NB4 (cell line): ENCODE data around the gene DOCK4.

Experiments
- DNase-seq: peaks from one replicate; pipeline ENCODE4 v3.0.0; 2010; ENCODE audit warnings: low read depth
- H3K4me3 ChIP-seq: one replicate; pipeline ENCODE4 v1.5.1; 2011; ENCODE audit warnings: mild to moderate bottlenecking, low read depth, low read length, moderate library complexity
- MYC ChIP-seq: IDR thresholded peaks from 2 replicates; pipeline ENCODE4 v1.6.1; 2011; ENCODE audit warnings: low read depth, low read length
- POLR2A ChIP-seq: IDR thresholded peaks from 2 replicates; pipeline ENCODE4 v1.6.1; 2011; ENCODE audit warnings: mild to moderate bottlenecking; ENCODE audit not compliant: insufficient read length; ENCODE audit errors: extremely low read depth
- TF ChIP-seq, protein P1 (sequence below): IDR thresholded peaks from 2 replicates; pipeline ENCODE4 v1.6.1; 2011; ENCODE audit warnings: low read depth, low read length
- TF ChIP-seq, protein P2 (sequence below): IDR thresholded peaks from one replicate; pipeline ENCODE4 v1.5.1; 2012; ENCODE audit warnings: low read depth, low read length

The DOCK4 gene

DNA sequence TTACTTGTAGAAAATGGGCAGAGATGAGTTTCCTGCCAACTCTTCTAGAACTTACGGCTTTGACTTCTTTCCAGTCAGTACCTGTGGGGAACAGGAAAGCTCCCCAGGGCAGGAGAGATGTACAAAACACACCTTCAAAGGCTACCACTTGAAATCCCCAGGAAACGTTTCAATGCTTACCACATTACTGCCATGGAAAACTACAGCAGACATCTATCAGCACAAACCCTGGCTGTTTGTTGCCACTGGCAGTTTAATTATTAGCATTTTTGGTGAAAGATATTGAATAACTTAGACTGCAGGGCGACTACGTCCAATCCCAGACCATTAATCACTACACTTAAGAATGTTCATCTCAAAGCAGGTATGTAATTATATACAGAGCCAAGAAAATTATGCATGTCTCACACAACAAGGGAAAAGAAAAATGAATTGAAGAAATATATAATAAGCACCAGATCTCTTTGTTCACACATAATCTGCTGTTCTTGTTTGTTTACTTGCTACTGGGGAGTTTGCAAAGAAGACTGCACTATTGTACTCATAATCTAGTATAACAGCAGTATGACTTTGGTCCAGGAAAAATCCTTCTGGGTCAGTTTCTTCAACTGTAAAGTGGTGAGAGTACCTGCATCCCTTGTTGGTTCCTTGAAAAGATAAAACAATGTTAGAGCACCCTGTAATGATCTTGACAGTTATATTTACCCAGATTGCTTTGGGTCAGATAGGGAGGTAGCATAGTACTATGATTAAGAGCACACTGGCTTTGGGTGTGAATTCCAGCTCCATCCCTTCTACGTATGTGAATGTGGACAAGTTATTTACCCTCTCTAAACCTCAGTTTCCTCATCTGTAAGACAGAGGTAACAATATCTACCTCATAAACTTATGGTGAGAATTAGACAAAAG is 138.3 kb downstream of the DOCK4 start:
- TF ChIP-seq MYC (no peak), POLR2A (no peak)
- TF ChIP-seq, protein P1, sequence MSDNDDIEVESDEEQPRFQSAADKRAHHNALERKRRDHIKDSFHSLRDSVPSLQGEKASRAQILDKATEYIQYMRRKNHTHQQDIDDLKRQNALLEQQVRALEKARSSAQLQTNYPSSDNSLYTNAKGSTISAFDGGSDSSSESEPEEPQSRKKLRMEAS, result no peak
- DNase-seq, result no peak
- H3K4me3 ChIP-seq, result no peak overlapping the region

DNA sequence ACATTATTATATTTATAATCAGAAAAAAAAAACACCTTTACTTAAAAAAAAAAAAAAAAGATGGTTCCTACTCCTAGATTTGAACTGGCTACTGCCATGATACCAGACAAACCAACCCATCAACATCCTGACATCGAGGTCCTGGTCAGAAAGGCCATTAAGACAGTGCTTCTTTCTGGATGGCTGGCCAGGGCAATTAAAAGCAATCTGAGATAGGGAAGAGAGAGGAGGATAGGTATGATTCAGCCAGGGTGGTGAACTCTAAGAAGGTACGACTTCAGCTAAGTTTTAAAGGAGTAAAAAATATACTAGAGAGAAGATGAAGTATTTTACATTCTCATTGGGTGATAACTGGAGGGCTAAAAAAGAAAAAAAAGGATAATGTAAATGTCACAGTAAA is 139.0 kb downstream of the DOCK4 start:
- no peak overlapping the region for H3K4me3 ChIP-seq
- TF ChIP-seq POLR2A, result no peak
- TF ChIP-seq, protein P2, sequence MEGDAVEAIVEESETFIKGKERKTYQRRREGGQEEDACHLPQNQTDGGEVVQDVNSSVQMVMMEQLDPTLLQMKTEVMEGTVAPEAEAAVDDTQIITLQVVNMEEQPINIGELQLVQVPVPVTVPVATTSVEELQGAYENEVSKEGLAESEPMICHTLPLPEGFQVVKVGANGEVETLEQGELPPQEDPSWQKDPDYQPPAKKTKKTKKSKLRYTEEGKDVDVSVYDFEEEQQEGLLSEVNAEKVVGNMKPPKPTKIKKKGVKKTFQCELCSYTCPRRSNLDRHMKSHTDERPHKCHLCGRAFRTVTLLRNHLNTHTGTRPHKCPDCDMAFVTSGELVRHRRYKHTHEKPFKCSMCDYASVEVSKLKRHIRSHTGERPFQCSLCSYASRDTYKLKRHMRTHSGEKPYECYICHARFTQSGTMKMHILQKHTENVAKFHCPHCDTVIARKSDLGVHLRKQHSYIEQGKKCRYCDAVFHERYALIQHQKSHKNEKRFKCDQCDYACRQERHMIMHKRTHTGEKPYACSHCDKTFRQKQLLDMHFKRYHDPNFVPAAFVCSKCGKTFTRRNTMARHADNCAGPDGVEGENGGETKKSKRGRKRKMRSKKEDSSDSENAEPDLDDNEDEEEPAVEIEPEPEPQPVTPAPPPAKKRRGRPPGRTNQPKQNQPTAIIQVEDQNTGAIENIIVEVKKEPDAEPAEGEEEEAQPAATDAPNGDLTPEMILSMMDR, result no peak
- TF ChIP-seq MYC, result no peak
- TF ChIP-seq, protein P1, result no peak
- no peak for DNase-seq

DNA sequence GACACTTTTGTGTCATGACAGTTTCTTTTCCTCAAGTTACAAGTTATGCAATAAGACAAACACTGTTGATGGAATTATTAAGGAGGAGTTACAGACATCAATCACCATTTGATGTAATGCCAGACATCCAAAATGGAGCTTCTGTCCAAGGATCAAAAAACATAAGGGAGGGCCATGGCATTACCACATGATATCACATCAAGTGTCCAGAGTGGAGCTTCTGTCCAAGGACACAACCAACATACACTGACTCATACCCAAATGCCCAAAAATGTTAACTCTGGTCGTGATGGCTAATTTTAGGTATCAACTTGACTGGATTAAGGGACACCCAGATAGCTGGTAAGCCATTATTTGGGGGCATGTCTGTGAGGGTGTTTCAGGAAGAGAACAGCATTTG is 140.4 kb downstream of the DOCK4 start:
- DNase-seq, result no peak
- TF ChIP-seq, protein P1, result no peak
- TF ChIP-seq POLR2A, result no peak
- TF ChIP-seq MYC, result no peak
- TF ChIP-seq, protein P2, result no peak

DNA sequence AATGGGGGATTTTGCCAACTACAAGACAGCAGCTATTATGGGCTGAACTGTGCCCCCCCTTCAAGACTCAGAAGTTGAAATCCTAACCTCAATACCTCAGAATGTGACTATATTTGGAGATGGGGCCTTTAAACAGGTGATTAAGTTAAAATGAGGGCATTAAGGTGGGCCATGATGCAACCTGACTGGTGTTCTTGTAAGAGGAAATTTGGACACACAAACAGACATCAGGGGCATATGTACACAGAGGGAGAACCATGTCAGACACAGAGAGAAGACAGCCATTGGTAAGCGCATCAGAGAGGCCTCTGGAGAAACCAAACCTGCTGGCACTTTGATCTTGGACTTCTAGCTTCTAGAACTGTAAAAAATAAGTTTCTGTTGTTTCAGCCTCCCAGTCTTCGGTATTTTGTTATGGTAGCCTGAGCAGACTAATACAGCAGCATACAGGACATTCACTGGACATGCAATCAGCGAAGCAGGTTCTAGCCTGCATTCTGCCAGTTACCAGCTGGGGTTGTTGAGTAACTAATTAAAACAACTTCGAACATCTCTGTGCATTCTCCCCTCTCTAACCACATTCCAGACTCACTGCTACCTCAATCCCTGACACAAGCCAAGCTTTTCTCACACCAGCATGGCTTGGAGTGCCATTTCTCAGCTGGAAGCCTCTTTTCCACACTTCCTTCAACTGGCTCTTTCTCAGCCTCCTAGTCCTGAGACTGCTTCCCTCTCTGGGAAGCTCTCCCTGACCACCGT is 141.4 kb downstream of the DOCK4 start:
- TF ChIP-seq POLR2A (no peak), MYC (no peak)
- TF ChIP-seq, protein P1, result no peak
- TF ChIP-seq, protein P2, result no peak
- H3K4me3 ChIP-seq, result no peak overlapping the region
- no peak for DNase-seq

More for the DNA sequence above, 140.4 kb downstream of the DOCK4 start:
- H3K4me3 ChIP-seq, result no peak overlapping the region

DNA sequence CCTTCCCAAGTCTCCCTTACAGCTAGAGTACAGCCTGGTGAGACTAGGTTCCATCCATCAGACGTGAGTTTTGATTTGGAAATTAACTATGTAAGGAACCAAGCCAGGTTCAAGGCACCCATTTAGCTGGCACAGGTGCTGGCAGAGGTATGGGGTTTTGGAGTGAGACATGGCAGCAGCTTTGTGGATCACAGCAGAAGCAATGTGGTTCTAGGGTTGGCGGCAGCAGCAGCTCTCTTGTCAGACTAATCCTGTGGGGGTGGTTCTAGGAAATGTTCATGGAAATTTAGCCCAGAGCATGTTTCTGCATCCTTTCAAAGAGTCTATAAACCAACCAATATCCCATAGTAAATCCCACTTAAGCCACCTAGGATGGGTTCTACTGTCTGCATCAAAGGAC is 142.2 kb downstream of the DOCK4 start:
- DNase-seq, result no peak
- no peak overlapping the region for H3K4me3 ChIP-seq
- TF ChIP-seq, protein P2, result no peak
- TF ChIP-seq MYC, result no peak
- TF ChIP-seq POLR2A, result no peak
- TF ChIP-seq, protein P1, result no peak

DNA sequence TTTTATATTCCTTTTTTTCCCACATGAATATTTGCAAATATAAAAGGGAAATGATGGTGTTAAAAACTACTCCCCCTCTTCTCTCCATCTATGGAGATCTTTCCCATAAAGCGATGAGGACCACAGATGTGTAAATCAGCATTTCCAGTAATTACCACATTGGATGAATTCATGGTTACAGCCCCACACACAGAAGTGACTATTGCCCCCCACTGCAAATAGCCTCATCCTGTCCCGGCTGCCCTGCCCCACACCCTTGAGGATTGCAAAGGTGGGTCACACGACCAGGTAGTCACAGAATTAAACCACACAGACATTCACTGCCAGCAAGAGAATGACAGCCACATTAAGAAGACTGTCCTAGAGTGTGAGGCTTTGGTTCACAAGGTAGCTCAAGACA is 145.1 kb downstream of the DOCK4 start:
- H3K4me3 ChIP-seq, result no peak overlapping the region
- no peak for TF ChIP-seq MYC
- no peak for DNase-seq
